Ascending aorta (tissue), 2 donors: ENCODE measurements around the gene CCN6. TPM values are rescaled to one million over a fixed set of nuclear protein-coding genes. Genes with fewer than 3 reads are reported as not detected.

Source experiments
- DNase-seq, 2 donors: peaks; one replicate each; pipeline ENCODE4 v3.0.0-alpha.2; 2019; ENCODE audit warnings: low spot score in 2 of 2
- H3K27ac ChIP-seq, 2 donors: fragments of 200-600 bp; sonication (generic); one replicate each; pipeline ENCODE4 v1.5.1; 2016 to 2017; ENCODE audit warnings: mild to moderate bottlenecking in 1 of 2
- H3K27me3 ChIP-seq: fragments of 200-600 bp; sonication (generic); one replicate; pipeline ENCODE4 v1.5.1; 2017
- H3K36me3 ChIP-seq, 2 donors: fragments of 200-600 bp; sonication (generic); one replicate each; pipeline ENCODE4 v1.5.1; 2016
- H3K4me1 ChIP-seq, 2 donors: fragments of 200-600 bp; sonication (generic); one replicate each; pipeline ENCODE4 v1.5.1; 2016 to 2017; ENCODE audit warnings: mild to moderate bottlenecking in 1 of 2
- H3K4me3 ChIP-seq, 2 donors: fragments of 200-600 bp; sonication (generic); one replicate each; pipeline ENCODE4 v1.5.1; 2016 to 2017; ENCODE audit warnings: mild to moderate bottlenecking in 1 of 2
- H3K9me3 ChIP-seq, 2 donors: fragments of 200-600 bp; sonication (generic); one replicate each; pipeline ENCODE4 v1.5.1; 2016
- intact Hi-C: fragments of 100-400 bp; cut with DNase I; formaldehyde crosslinking; loops from one replicate; pipeline ENCODE4 v1.15.1; 2023
- total RNA-seq: library from RNA; depleted of rRNA; stranded (reverse); fragments of >200 nt; gene quantifications from one replicate; pipeline ENCODE4 v1.1.0, GENCODE V29; 2016
- TF ChIP-seq, protein P1 (sequence below), 3 experiments: fragments of 200-600 bp in 2 of 3; fragments of 450-650 bp in 1 of 3; sonication (generic) in 2 of 3; IDR thresholded peaks; one replicate each; pipeline ENCODE4 v1.5.1; 2016 to 2019; ENCODE audit warnings: antibody characterized with exemption in 3 of 3, mild to moderate bottlenecking in 1 of 3, moderate library complexity in 1 of 3

The CCN6 gene
- total RNA-seq = not detected

DNA sequence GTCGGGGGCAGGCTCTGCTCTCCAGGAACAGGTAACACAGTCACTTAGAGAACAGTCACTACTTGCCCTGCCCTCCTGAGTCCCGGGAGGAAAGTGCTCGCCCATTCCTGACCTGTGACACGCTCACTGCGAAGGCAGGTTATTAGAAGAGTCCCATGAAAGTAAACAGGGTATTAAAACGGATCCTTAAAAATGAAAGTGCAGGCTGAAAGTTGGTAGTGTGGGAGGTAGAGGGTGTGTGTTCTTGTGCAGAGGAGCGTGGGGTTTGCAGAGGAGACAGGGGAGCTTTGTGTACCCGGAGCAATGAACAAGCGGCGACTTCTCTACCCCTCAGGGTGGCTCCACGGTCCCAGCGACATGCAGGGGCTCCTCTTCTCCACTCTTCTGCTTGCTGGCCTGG is at the start of gene CCN6:
TSS of gene CCN6 (plus strand) at position 104 of the 400 bp plus-strand sequence. CDS start at position 358, 254 bp downstream.
- TF ChIP-seq, protein P1, sequence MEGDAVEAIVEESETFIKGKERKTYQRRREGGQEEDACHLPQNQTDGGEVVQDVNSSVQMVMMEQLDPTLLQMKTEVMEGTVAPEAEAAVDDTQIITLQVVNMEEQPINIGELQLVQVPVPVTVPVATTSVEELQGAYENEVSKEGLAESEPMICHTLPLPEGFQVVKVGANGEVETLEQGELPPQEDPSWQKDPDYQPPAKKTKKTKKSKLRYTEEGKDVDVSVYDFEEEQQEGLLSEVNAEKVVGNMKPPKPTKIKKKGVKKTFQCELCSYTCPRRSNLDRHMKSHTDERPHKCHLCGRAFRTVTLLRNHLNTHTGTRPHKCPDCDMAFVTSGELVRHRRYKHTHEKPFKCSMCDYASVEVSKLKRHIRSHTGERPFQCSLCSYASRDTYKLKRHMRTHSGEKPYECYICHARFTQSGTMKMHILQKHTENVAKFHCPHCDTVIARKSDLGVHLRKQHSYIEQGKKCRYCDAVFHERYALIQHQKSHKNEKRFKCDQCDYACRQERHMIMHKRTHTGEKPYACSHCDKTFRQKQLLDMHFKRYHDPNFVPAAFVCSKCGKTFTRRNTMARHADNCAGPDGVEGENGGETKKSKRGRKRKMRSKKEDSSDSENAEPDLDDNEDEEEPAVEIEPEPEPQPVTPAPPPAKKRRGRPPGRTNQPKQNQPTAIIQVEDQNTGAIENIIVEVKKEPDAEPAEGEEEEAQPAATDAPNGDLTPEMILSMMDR (IDR thresholded peaks at IDR 0.05) = no peak
- H3K4me1 ChIP-seq = no peaks in the 10 kb centered on the region
- no peaks in the 10 kb centered on the region for H3K9me3 ChIP-seq
- no peaks in the 10 kb centered on the region for H3K36me3 ChIP-seq
- no peak within 1 kb of the TSS for H3K4me3 ChIP-seq
- H3K27ac ChIP-seq = no peak within 1 kb of the TSS
- intact Hi-C loops = no loop called here
- H3K27me3 ChIP-seq = no peaks in the 10 kb centered on the region
- no peak for DNase-seq

DNA sequence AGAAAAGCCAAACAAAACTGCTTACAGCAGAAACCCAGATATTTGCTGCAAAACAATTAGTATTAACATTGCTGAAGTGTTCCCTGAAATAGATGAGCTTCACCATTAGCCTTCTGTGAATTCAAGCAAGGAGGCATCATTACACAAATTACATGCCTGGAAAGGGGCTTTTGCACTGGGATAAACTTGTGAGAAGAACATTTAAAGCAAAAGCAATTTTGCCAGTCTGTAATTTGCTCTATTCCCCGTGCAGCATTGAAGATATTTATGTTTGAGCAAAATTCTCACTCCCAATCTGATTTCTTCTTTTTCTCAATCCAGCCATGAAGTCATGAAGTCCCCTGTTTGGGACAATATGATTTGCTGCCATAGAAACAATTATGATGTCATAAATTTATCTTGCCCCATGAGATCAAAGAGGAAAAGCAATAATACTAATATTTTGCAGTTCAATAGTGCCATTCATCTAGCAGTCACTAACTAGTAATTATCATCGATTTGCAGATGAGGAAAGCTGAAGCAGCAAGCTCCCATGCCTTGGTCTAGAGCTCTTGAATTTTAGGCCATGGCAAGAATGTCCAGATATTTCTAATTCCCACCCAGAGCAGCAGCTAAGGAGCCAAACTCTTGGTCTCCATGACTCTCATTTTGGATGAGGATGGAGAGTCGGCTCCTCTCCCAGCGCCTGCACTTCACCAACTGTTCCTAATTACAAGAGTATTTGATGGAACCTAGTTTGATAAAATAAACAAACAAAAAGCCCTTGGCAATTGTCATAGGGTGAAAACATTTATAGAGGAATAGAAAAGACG is 49.5 kb upstream of the CCN6 start:
- Histone ChIP-seq H3K4me3 (no peak overlapping the region), H3K27ac (no peak overlapping the region), H3K4me1 (no peaks in the 10 kb centered on the region), H3K9me3 (no peaks in the 10 kb centered on the region), H3K36me3 (no peaks in the 10 kb centered on the region), H3K27me3 (no peaks in the 10 kb centered on the region)
- no peak for DNase-seq
- TF ChIP-seq, protein P1 (IDR thresholded peaks at IDR 0.05) = no peak
- intact Hi-C loops = no loop called here

DNA sequence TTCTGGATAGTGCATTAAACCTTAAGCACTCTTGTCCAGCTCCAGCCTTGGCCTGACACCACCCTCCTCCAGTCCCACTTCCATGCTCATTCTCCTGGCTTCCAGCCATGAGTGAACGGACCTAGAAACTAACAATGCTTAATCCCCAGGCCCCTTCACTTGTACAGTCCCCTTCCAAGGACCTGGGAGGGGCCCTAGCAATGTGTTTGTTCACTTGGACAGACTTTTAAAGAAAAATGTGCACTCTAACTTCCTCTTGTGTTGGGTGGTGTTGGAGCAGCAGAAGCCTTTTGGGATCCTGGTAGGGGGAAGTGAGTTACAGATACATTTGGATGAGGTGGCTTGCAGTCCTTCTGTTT is 48.9 kb upstream of the CCN6 start:
- intact Hi-C loops = no loop called here
- Histone ChIP-seq H3K9me3 (no peaks in the 10 kb centered on the region), H3K4me3 (no peak overlapping the region), H3K36me3 (no peaks in the 10 kb centered on the region), H3K4me1 (no peaks in the 10 kb centered on the region), H3K27ac (no peak overlapping the region), H3K27me3 (no peaks in the 10 kb centered on the region)
- TF ChIP-seq, protein P1 (IDR thresholded peaks at IDR 0.05) = no peak
- DNase-seq = no peak

DNA sequence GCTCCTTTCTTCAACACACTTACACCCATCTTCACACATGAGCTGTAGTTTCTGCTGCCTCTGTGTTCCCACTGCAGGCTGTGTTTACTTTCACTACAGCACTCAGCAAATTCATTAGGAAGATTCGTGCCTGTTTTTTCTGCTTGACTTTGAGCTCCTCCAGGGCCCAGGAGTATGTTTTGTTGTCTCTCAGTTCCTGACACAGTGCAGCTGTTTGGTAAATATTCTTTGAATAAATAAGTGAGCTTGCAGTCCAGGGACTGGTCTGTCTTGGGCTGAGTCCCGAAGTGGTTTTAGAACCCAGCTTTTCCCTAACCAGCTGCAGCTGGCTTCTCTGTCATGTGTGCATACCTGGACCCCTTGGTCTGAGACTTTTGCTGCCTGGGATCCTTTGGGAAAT is 46.6 kb upstream of the CCN6 start:
- H3K27ac ChIP-seq = no peak overlapping the region
- DNase-seq = no peak
- no peaks in the 10 kb centered on the region for H3K36me3 ChIP-seq
- no peaks in the 10 kb centered on the region for H3K9me3 ChIP-seq
- no peak overlapping the region for H3K4me3 ChIP-seq
- no peaks in the 10 kb centered on the region for H3K27me3 ChIP-seq
- intact Hi-C loops = no loop called here
- H3K4me1 ChIP-seq = no peaks in the 10 kb centered on the region
- TF ChIP-seq, protein P1 (IDR thresholded peaks at IDR 0.05) = no peak

DNA sequence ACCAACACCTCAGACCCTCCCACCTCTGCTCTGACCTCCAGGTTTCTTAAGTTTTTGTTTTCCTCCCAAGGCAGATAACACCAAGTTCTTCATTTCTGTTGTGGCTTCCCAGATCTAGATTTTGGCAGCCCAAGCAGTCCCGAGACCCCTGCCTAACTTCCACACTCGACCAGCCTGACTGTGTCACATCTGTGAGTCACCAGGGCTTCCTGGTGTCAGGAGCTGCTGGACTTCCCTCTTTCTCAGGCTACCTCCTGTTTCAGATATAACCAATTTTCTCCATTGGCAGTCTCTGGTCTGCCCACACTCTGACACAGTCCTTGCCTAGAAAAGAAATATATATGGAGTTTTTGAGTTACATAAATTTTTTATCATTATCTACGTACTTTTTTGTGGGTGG is 46.1 kb upstream of the CCN6 start:
- Histone ChIP-seq H3K4me1 (no peaks in the 10 kb centered on the region), H3K27me3 (no peaks in the 10 kb centered on the region), H3K4me3 (no peak overlapping the region), H3K9me3 (no peaks in the 10 kb centered on the region), H3K27ac (peak overlapping the region in 1 of 2 donors; percentile 24), H3K36me3 (no peaks in the 10 kb centered on the region)
- peak in 1 of 2 donors; percentile 30 for DNase-seq
- intact Hi-C loops = no loop called here
- TF ChIP-seq, protein P1 (IDR thresholded peaks at IDR 0.05) = no peak
